ENCODE measurements around the gene NFAM1. TPM values are rescaled to one million over a fixed set of nuclear protein-coding genes. Genes with fewer than 3 reads are reported as not detected.

NFAM1 gene
- total RNA-seq, 1 donor from 2014 or later = not detected

DNA sequence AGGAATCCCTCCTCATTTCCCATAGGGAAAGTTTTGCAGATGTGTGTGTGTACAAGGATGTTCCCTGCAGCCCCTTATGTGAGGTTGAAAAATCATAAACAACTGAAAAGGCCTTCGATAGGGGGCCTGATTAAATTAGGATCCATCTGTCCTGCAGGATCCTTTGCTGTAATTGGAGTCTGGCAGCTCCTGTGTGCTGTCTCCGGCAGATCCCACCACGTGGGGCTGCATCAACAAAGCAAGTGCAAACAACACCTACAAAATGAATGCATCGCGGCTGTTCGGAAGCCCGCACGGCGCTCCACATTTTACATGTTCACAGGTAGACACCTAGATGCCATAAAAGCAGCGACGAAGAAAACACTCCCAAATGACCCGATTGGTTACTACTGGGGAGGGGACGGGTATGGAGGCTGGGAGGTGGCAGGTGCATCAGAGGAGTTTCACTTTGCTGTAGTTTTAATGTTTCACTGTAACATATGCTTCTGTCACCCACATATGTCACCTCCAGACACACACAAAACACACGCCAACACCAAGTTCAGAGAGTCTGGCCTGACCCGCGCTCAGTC, 52.2 kb downstream of the NFAM1 start:
- H3K27ac Mint-ChIP-seq (ENCODE audit: unreplicated experiment) = no peak overlapping the region
- peaks cover 8% of the 10 kb centered on the region for H3K27me3 Mint-ChIP-seq (ENCODE audit: low read depth)
- DNase-seq (ENCODE audit: low spot score) = no peak
- H3K9me3 Mint-ChIP-seq (ENCODE audit: low read depth) = no peaks in the 10 kb centered on the region
- no peak overlapping the region for H3K4me3 Mint-ChIP-seq (ENCODE audit: unreplicated experiment)
- TF ChIP-seq, protein P1, sequence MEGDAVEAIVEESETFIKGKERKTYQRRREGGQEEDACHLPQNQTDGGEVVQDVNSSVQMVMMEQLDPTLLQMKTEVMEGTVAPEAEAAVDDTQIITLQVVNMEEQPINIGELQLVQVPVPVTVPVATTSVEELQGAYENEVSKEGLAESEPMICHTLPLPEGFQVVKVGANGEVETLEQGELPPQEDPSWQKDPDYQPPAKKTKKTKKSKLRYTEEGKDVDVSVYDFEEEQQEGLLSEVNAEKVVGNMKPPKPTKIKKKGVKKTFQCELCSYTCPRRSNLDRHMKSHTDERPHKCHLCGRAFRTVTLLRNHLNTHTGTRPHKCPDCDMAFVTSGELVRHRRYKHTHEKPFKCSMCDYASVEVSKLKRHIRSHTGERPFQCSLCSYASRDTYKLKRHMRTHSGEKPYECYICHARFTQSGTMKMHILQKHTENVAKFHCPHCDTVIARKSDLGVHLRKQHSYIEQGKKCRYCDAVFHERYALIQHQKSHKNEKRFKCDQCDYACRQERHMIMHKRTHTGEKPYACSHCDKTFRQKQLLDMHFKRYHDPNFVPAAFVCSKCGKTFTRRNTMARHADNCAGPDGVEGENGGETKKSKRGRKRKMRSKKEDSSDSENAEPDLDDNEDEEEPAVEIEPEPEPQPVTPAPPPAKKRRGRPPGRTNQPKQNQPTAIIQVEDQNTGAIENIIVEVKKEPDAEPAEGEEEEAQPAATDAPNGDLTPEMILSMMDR (IDR thresholded peaks at IDR 0.05) = no peak
- H3K4me1 Mint-ChIP-seq (ENCODE audit: low read depth) = peaks cover 4% of the 10 kb centered on the region
- no peaks in the 10 kb centered on the region for H3K36me3 Mint-ChIP-seq (ENCODE audit: low read depth)

DNA sequence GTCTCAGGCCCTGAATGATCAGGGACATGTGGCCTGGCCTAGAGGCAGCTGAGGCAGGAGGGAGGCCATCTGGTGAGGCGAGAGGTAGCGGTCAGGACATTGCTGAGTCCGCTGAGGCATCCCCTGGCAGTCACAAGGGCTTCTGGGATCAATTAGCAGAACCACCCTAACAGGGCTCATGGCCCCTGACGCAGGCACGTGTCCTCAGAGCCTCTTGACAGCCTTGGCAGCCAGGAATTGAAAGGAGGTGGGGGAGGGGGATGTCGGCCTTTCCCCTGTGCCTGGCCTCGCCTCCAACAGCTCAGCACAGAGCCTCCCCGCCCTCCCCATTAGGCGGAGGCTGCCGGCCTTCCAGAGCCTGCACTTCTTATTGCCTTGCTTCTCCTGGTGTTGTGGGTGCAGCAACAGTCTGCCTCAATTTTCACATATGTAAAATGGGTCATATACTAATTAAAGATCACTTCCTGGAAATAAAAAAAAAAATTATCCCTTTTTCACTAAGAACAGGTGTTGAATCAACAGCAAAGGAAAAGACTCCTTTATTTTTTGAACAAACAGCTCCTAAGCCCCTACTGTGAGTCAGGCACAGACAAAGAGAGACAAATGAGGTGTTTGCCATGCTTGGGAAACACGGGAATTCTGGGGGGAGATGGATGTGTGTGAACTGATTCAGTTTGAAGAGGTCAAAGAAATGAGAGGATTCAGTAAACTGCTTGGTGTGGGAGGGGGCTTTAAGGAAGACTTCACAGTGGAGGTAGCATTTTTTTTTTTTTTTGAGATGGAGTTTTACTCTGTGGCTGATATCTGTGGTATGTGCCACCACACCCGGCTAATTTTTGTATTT, 55.3 kb downstream of the NFAM1 start:
- Mint-ChIP-seq H3K36me3 (ENCODE audit: low read depth) (no peaks in the 10 kb centered on the region), H3K4me3 (ENCODE audit: unreplicated experiment) (no peak overlapping the region), H3K4me1 (ENCODE audit: low read depth) (peaks cover 7% of the 10 kb centered on the region), H3K9me3 (ENCODE audit: low read depth) (no peaks in the 10 kb centered on the region), H3K27ac (ENCODE audit: unreplicated experiment) (no peak overlapping the region), H3K27me3 (ENCODE audit: low read depth) (peaks cover 9% of the 10 kb centered on the region)
- TF ChIP-seq, protein P1 (IDR thresholded peaks at IDR 0.05) = no peak
- DNase-seq (ENCODE audit: low spot score) = no peak

DNA sequence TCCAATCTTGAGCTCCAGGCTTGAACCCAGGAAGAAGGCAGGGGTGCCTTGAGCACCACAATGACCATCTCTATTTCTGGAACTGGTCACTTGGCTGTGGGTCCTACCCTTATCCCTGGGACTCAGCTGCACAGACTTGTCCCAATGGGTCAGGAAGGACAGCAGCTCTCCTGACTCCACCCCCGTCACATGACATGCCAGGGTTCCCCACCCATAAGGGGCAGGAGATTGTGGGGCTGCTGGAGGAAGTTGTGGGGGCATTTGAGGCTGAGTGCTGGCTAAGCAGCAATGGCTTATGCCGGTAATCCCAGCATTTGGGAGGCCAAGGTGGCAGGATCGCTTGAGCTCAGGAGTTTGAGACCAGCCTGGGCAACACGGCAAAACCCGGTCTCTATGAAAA, 56.2 kb downstream of the NFAM1 start:
- DNase-seq (ENCODE audit: low spot score) = no peak
- Mint-ChIP-seq H3K9me3 (ENCODE audit: low read depth) (no peaks in the 10 kb centered on the region), H3K4me3 (ENCODE audit: unreplicated experiment) (no peak overlapping the region), H3K36me3 (ENCODE audit: low read depth) (no peaks in the 10 kb centered on the region), H3K27ac (ENCODE audit: unreplicated experiment) (no peak overlapping the region), H3K4me1 (ENCODE audit: low read depth) (peaks cover 7% of the 10 kb centered on the region), H3K27me3 (ENCODE audit: low read depth) (peaks cover 5% of the 10 kb centered on the region)
- TF ChIP-seq, protein P1 (IDR thresholded peaks at IDR 0.05) = no peak

DNA sequence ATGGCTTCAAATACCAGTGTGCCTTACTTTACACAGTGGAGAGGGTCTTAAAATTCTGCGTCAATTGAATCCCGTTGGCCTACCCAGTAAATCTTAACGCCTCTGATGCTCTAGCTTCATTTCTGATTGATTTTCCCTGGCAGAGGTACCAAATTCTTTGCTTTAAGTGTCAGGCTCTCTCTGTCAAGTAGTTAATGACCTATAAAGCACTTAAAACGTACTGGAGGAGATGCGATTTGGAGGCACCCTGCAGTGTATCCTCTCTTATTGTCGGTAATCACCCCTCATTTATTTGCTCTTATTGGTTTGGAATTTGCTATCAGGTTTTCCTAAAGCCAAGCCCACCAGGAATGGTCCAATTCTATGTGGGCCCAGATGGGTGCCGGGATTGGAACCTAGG, 59.2 kb downstream of the NFAM1 start:
- TF ChIP-seq, protein P1 (IDR thresholded peaks at IDR 0.05) = no peak
- Mint-ChIP-seq H3K27me3 (ENCODE audit: low read depth) (peaks cover 6% of the 10 kb centered on the region), H3K9me3 (ENCODE audit: low read depth) (no peaks in the 10 kb centered on the region), H3K4me1 (ENCODE audit: low read depth) (peaks cover 14% of the 10 kb centered on the region), H3K27ac (ENCODE audit: unreplicated experiment) (no peak overlapping the region), H3K36me3 (ENCODE audit: low read depth) (no peaks in the 10 kb centered on the region), H3K4me3 (ENCODE audit: unreplicated experiment) (no peak overlapping the region)
- no peak for DNase-seq (ENCODE audit: low spot score)

DNA sequence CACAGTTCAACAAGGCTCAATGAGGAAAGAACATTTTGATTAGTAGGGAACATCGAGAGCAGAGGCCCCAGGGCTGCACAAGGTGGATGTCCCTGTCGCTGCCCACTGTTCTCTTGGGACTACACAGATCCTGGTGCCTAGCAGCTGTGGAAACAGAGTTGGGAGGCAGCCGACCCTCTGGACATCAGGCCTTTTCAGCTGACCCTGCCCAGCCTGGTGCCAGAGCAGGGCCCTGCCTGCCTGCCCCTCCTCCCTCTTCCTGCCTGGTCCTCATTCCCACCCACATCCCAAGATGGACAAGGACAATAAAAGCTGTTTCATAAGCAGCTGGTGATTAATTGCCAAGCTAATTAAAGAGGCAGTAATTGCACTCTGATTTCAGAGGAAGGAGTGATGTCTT, 60.7 kb downstream of the NFAM1 start:
- DNase-seq (ENCODE audit: low spot score) = no peak
- TF ChIP-seq, protein P1 (IDR thresholded peaks at IDR 0.05) = no peak
- no peak overlapping the region for H3K27ac Mint-ChIP-seq (ENCODE audit: unreplicated experiment)
- H3K36me3 Mint-ChIP-seq (ENCODE audit: low read depth) = no peaks in the 10 kb centered on the region
- no peaks in the 10 kb centered on the region for H3K9me3 Mint-ChIP-seq (ENCODE audit: low read depth)
- H3K4me3 Mint-ChIP-seq (ENCODE audit: unreplicated experiment) = no peak overlapping the region
- peaks cover 14% of the 10 kb centered on the region for H3K4me1 Mint-ChIP-seq (ENCODE audit: low read depth)
- H3K27me3 Mint-ChIP-seq (ENCODE audit: low read depth) = peaks cover 9% of the 10 kb centered on the region
